Naive thymus-derived CD4-positive, alpha-beta T cell (primary cell): Measurements from ENCODE around the gene OR13C5. TPM values are rescaled to one million over a fixed set of nuclear protein-coding genes. Genes with fewer than 3 reads are reported as not detected.
"Not testable (repeated sequence)": the region's sequence is repeated elsewhere in the genome, so short reads cannot be mapped to it uniquely, and the experiment has no call there.

Experiments used
- ATAC-seq: fragments of 150-1000 bp; cut with Tn5 transposase; 2 replicates; pipeline ENCODE4 v1.10.0; 2021; ENCODE audit warnings: mild to moderate bottlenecking, moderate library complexity
- CTCF ChIA-PET: fragments of 350-600 bp; sonication (Branson Sonifier 250); formaldehyde crosslinking; loops from one replicate; lab custom pipeline; 2021; ENCODE audit warnings: antibody characterized with exemption; lab: Charles Lee
- POLR2A ChIA-PET: fragments of 350-600 bp; sonication (Branson Sonifier 250); formaldehyde crosslinking; loops from one replicate; lab custom pipeline; 2021; ENCODE audit warnings: antibody characterized with exemption, inconsistent platforms; lab: Charles Lee
- DNase-seq, 9 donors: peaks; one replicate each; pipeline versions ENCODE4 v3.0.0 to v3.0.0-alpha.2; 2020 to 2022; ENCODE audit warnings: mixed read lengths in 1 of 9
- H3K27ac ChIP-seq: one replicate; pipeline ENCODE4 v1.7.0; 2013; ENCODE audit warnings: mild to moderate bottlenecking, low read depth, low read length, moderate library complexity
- H3K27me3 ChIP-seq, 2 donors: one replicate each; pipeline ENCODE4 v1.7.0; 2013; ENCODE audit warnings: low read length in 2 of 2, mild to moderate bottlenecking in 2 of 2, moderate library complexity in 2 of 2; ENCODE audit not compliant: control insufficient read depth in 2 of 2, insufficient read depth in 2 of 2
- H3K36me3 ChIP-seq, 3 experiments: 1 replicate in 2 of 3; 2 replicates in 1 of 3; pipeline ENCODE4 v1.7.0; 2013; ENCODE audit warnings: low read length in 3 of 3, mild to moderate bottlenecking in 3 of 3, moderate library complexity in 1 of 3; ENCODE audit not compliant: insufficient read depth in 3 of 3, control insufficient read depth in 2 of 3
- H3K4me1 ChIP-seq, 2 donors: one replicate each; pipeline ENCODE4 v1.7.0; 2013; ENCODE audit warnings: low read length in 2 of 2, mild to moderate bottlenecking in 2 of 2, moderate library complexity in 1 of 2; ENCODE audit not compliant: control insufficient read depth in 2 of 2, insufficient read depth in 2 of 2
- H3K4me3 ChIP-seq: 2 replicates; pipeline ENCODE4 v1.7.0; 2013; ENCODE audit warnings: mild to moderate bottlenecking, low read length
- H3K9me3 ChIP-seq, 3 experiments: 1 replicate in 2 of 3; 2 replicates in 1 of 3; pipeline ENCODE4 v1.7.0; 2013; ENCODE audit warnings: low read length in 3 of 3; ENCODE audit not compliant: control insufficient read depth in 2 of 3
- H3K27ac Mint-ChIP-seq, 9 donors: one replicate each; pipeline ENCODE4 v1.8.0; 2020 to 2022; ENCODE audit warnings: mixed read lengths in 9 of 9, mild to moderate bottlenecking in 8 of 9, moderate library complexity in 5 of 9, inconsistent platforms in 2 of 9
- H3K27me3 Mint-ChIP-seq, 5 donors: one replicate each; pipeline ENCODE4 v1.8.0; 2021 to 2022; ENCODE audit warnings: mixed read lengths in 5 of 5, mild to moderate bottlenecking in 1 of 5
- H3K36me3 Mint-ChIP-seq, 5 donors: one replicate each; pipeline ENCODE4 v1.8.0; 2020 to 2022; ENCODE audit warnings: mixed read lengths in 5 of 5, mild to moderate bottlenecking in 3 of 5, inconsistent platforms in 1 of 5
- H3K4me1 Mint-ChIP-seq, 7 donors: one replicate each; pipeline ENCODE4 v1.8.0; 2020 to 2022; ENCODE audit warnings: mixed read lengths in 7 of 7, mild to moderate bottlenecking in 3 of 7, inconsistent platforms in 1 of 7
- H3K4me3 Mint-ChIP-seq, 10 donors: one replicate each; pipeline ENCODE4 v1.8.0; 2020 to 2022; ENCODE audit warnings: mild to moderate bottlenecking in 10 of 10, mixed read lengths in 10 of 10, moderate library complexity in 6 of 10, inconsistent platforms in 2 of 10
- H3K9me3 Mint-ChIP-seq, 11 donors: one replicate each; pipeline ENCODE4 v1.8.0; 2020 to 2022; ENCODE audit warnings: mixed read lengths in 11 of 11, mild to moderate bottlenecking in 4 of 11, inconsistent platforms in 1 of 11, moderate library complexity in 1 of 11
- intact Hi-C, 2 donors: fragments of 100-400 bp; cut with micrococcal nuclease; formaldehyde crosslinking; loops; one replicate each; pipeline ENCODE4 v1.15.1; 2023
- polyA plus RNA-seq, 2 donors: library from polyadenylated mRNA; unstranded; fragments of 300-500 nt; fragmentation: Illumina TruSeq; gene quantifications; one replicate each; pipeline ENCODE4 v1.2.3, GENCODE V29; 2021
- total RNA-seq, 6 experiments: library from RNA in 5 of 6; stranded (reverse) in 5 of 6; gene quantifications; 1 replicate in 5 of 6; 2 replicates in 1 of 6; pipeline ENCODE4 v1.2.3 and lab custom pipeline; 2021 to 2026

Gene OR13C5
- total and polyA plus RNA-seq, 7 experiments from 2014 or later: not detected

GRCh38 chr9:104608336-104608735 lies 9.1 kb upstream of the OR13C5 start:
- Mint-ChIP-seq H3K27me3 (peaks cover 0 to 9% (median 0%) of the 10 kb centered on the region in 5 donors), H3K9me3 (peaks cover 0 to 2% (median 0%) of the 10 kb centered on the region in 11 donors), H3K4me3 (no peak overlapping the region), H3K36me3 (no peaks in the 10 kb centered on the region), H3K27ac (no peak overlapping the region), H3K4me1 (no peaks in the 10 kb centered on the region)
- Histone ChIP-seq H3K27me3 (no peaks in the 10 kb centered on the region), H3K27ac (no peak overlapping the region), H3K4me1 (no peaks in the 10 kb centered on the region), H3K9me3 (no peaks in the 10 kb centered on the region), H3K36me3 (no peaks in the 10 kb centered on the region), H3K4me3 (no peak overlapping the region)
- CTCF ChIA-PET: no interaction called here
- POLR2A ChIA-PET: no interaction called here
- ATAC-seq: no peak
- intact Hi-C loops: no loop called here
- DNase-seq: no peak

GRCh38 chr9:104606152-104606551 lies 6.9 kb upstream of the OR13C5 start:
- CTCF ChIA-PET: no interaction called here
- no peak overlapping the region for H3K27ac ChIP-seq
- Mint-ChIP-seq H3K4me1 (no peaks in the 10 kb centered on the region), H3K27me3 (peaks cover 0 to 9% (median 4%) of the 10 kb centered on the region in 5 donors), H3K36me3 (no peaks in the 10 kb centered on the region), H3K4me3 (no peak overlapping the region), H3K9me3 (peaks cover 0 to 2% (median 0%) of the 10 kb centered on the region in 11 donors), H3K27ac (no peak overlapping the region)
- no peaks in the 10 kb centered on the region for H3K9me3 ChIP-seq
- H3K27me3 ChIP-seq: no peaks in the 10 kb centered on the region
- intact Hi-C loops: no loop called here
- no peak overlapping the region for H3K4me3 ChIP-seq
- no peaks in the 10 kb centered on the region for H3K36me3 ChIP-seq
- H3K4me1 ChIP-seq: no peaks in the 10 kb centered on the region
- POLR2A ChIA-PET: no interaction called here
- no peak for DNase-seq
- no peak for ATAC-seq

GRCh38 chr9:104605527-104605926 lies 6.3 kb upstream of the OR13C5 start, which contains the start of gene OR13C2:
TSS of gene OR13C2 (minus strand) at chr9:104605627. CDS start at chr9:104605627, 0 bp downstream.
- H3K4me1 Mint-ChIP-seq, H3K36me3 Mint-ChIP-seq, H3K27me3 ChIP-seq, H3K27ac Mint-ChIP-seq, H3K9me3 Mint-ChIP-seq, H3K27me3 Mint-ChIP-seq, H3K9me3 ChIP-seq, intact Hi-C loops, H3K4me1 ChIP-seq, CTCF ChIA-PET, H3K4me3 ChIP-seq, H3K27ac ChIP-seq, H3K4me3 Mint-ChIP-seq, H3K36me3 ChIP-seq, POLR2A ChIA-PET, DNase-seq, ATAC-seq: not testable (repeated sequence)

- H3K4me3 Mint-ChIP-seq: no peak overlapping the region
- POLR2A ChIA-PET: no interaction called here
- ATAC-seq (no peak), DNase-seq (no peak)
- H3K27me3 ChIP-seq: no peaks in the 10 kb centered on the region
- H3K4me1 Mint-ChIP-seq: no peaks in the 10 kb centered on the region
- H3K36me3 ChIP-seq: no peaks in the 10 kb centered on the region
- H3K27ac ChIP-seq: no peak overlapping the region
- peaks cover 0 to 9% (median 4%) of the 10 kb centered on the region in 5 donors for H3K27me3 Mint-ChIP-seq
- no peaks in the 10 kb centered on the region for H3K36me3 Mint-ChIP-seq
- CTCF ChIA-PET: no interaction called here
- no peaks in the 10 kb centered on the region for H3K4me1 ChIP-seq
- no peak overlapping the region for H3K4me3 ChIP-seq
- H3K27ac Mint-ChIP-seq: no peak overlapping the region
- intact Hi-C loops: no loop called here
- peaks cover 0 to 2% (median 0%) of the 10 kb centered on the region in 11 donors for H3K9me3 Mint-ChIP-seq
- no peaks in the 10 kb centered on the region for H3K9me3 ChIP-seq
Measured at GRCh38 chr9:104604801-104605200, 5.6 kb upstream of the OR13C5 start.

GRCh38 chr9:104598749-104599148 lies 464 bp downstream of the OR13C5 start:
- H3K4me3 Mint-ChIP-seq, CTCF ChIA-PET, H3K27ac Mint-ChIP-seq, H3K36me3 ChIP-seq, intact Hi-C loops, H3K4me1 ChIP-seq, DNase-seq, H3K27me3 Mint-ChIP-seq, H3K4me3 ChIP-seq, H3K36me3 Mint-ChIP-seq, ATAC-seq, H3K4me1 Mint-ChIP-seq, H3K9me3 Mint-ChIP-seq, POLR2A ChIA-PET, H3K27ac ChIP-seq, H3K9me3 ChIP-seq, H3K27me3 ChIP-seq: not testable (repeated sequence)

GRCh38 chr9:104589626-104590025 lies 9.6 kb downstream of the OR13C5 start:
- no peaks in the 10 kb centered on the region for H3K27me3 ChIP-seq

GRCh38 chr9:104586496-104587180 lies 12.6 kb downstream of the OR13C5 start:
- peaks cover 0 to 10% (median 4%) of the 10 kb centered on the region in 5 donors for H3K27me3 Mint-ChIP-seq
- no peaks in the 10 kb centered on the region for H3K4me1 Mint-ChIP-seq
- no peak overlapping the region for H3K27ac ChIP-seq
- H3K4me3 Mint-ChIP-seq: no peak overlapping the region
- no peaks in the 10 kb centered on the region for H3K4me1 ChIP-seq
- no peaks in the 10 kb centered on the region for H3K36me3 ChIP-seq
- H3K9me3 ChIP-seq: no peaks in the 10 kb centered on the region
- no peaks in the 10 kb centered on the region for H3K27me3 ChIP-seq
- no peaks in the 10 kb centered on the region for H3K9me3 Mint-ChIP-seq
- no peak overlapping the region for H3K27ac Mint-ChIP-seq
- no peak overlapping the region for H3K4me3 ChIP-seq
- no peak for DNase-seq
- POLR2A ChIA-PET: no interaction called here
- CTCF ChIA-PET: no interaction called here
- ATAC-seq: no peak
- intact Hi-C loops: no loop called here
- H3K36me3 Mint-ChIP-seq: no peaks in the 10 kb centered on the region

More at GRCh38 chr9:104589626-104590025, 9.6 kb downstream of the OR13C5 start:
- ChIA-PET POLR2A (no interaction called here), CTCF (no interaction called here)
- Mint-ChIP-seq H3K4me1 (no peaks in the 10 kb centered on the region), H3K9me3 (peaks cover 0 to 12% (median 5%) of the 10 kb centered on the region in 11 donors), H3K27ac (no peak overlapping the region), H3K4me3 (no peak overlapping the region), H3K36me3 (no peaks in the 10 kb centered on the region), H3K27me3 (peaks cover 0 to 5% (median 0%) of the 10 kb centered on the region in 5 donors)
- ATAC-seq (no peak), DNase-seq (no peak)
- no peaks in the 10 kb centered on the region for H3K4me1 ChIP-seq
- intact Hi-C loops: no loop called here
- H3K27ac ChIP-seq: no peak overlapping the region
- H3K36me3 ChIP-seq: no peaks in the 10 kb centered on the region
- no peak overlapping the region for H3K4me3 ChIP-seq
- H3K9me3 ChIP-seq: no peaks in the 10 kb centered on the region
